CD14-positive monocyte (primary cell): Measurements from ENCODE around the gene HINT3. TPM values are rescaled to one million over a fixed set of nuclear protein-coding genes. Genes with fewer than 3 reads are reported as not detected.
A peak's percentile ranks its signal among the peaks of the same experiment; 100 is the strongest.
"Not testable (repeated sequence)": the region's sequence is repeated elsewhere in the genome, so short reads cannot be mapped to it uniquely, and the experiment has no call there.

Experiments
- DNase-seq, 3 donors: peaks; one replicate each; pipeline ENCODE4 v3.0.0-alpha.2; 2011 to 2022
- H2AFZ ChIP-seq: 2 replicates; pipeline ENCODE4 v1.6.0; 2012; ENCODE audit warnings: mild to moderate bottlenecking, low read depth, low read length, inconsistent platforms; ENCODE audit not compliant: insufficient read depth, poor library complexity, severe bottlenecking
- H3K27ac ChIP-seq, 2 donors: 1 replicate in 1 of 2; 2 replicates in 1 of 2; pipeline ENCODE4 v1.5.1; 2012 to 2013; ENCODE audit warnings: low read length in 2 of 2, control low read depth in 1 of 2, inconsistent platforms in 1 of 2, low read depth in 1 of 2, mild to moderate bottlenecking in 1 of 2
- H3K27me3 ChIP-seq, 2 donors: one replicate each; pipeline versions ENCODE4 v1.6.0 to v1.6.1; 2011 to 2013; ENCODE audit warnings: low read length in 2 of 2; ENCODE audit not compliant: control insufficient read depth in 2 of 2, insufficient read depth in 2 of 2
- H3K36me3 ChIP-seq, 2 donors: replicated peaks in 1 of 2; 1 replicate in 1 of 2; 2 replicates in 1 of 2; pipeline versions ENCODE4 v1.5.1 to v1.6.1; 2012 to 2013; ENCODE audit warnings: low read length in 2 of 2, control low read depth in 1 of 2, inconsistent platforms in 1 of 2, mild to moderate bottlenecking in 1 of 2; ENCODE audit not compliant: insufficient read depth in 2 of 2, control insufficient read depth in 1 of 2
- H3K4me1 ChIP-seq, 2 donors: 1 replicate in 1 of 2; 2 replicates in 1 of 2; pipeline versions ENCODE4 v1.5.1 to v1.6.1; 2012 to 2013; ENCODE audit warnings: low read length in 2 of 2, control low read depth in 1 of 2, inconsistent platforms in 1 of 2, mild to moderate bottlenecking in 1 of 2, moderate library complexity in 1 of 2; ENCODE audit not compliant: insufficient read depth in 2 of 2, control insufficient read depth in 1 of 2
- H3K4me2 ChIP-seq: replicated peaks from 2 replicates; pipeline ENCODE3; 2012; ENCODE audit warnings: low read length, moderate library complexity, mild to moderate bottlenecking; ENCODE audit not compliant: poor library complexity, severe bottlenecking; ENCODE audit errors: extremely low read depth
- H3K4me3 ChIP-seq, 3 experiments: fragments of 200-600 bp in 1 of 3; sonication (generic) in 1 of 3; replicated peaks in 1 of 3; 1 replicate in 2 of 3; 2 replicates in 1 of 3; pipeline ENCODE4 v1.5.1; 2011 to 2013; ENCODE audit warnings: low read length in 3 of 3, mild to moderate bottlenecking in 3 of 3, control low read depth in 2 of 3, low read depth in 2 of 3, inconsistent platforms in 1 of 3, moderate library complexity in 1 of 3
- H3K79me2 ChIP-seq: 2 replicates; pipeline ENCODE4 v1.6.0; 2012; ENCODE audit warnings: mild to moderate bottlenecking, control low read depth, inconsistent platforms, low read length, moderate library complexity; ENCODE audit not compliant: insufficient read depth
- H3K9ac ChIP-seq: 2 replicates; pipeline ENCODE4 v1.6.0; 2017; ENCODE audit warnings: low read length, mild to moderate bottlenecking; ENCODE audit not compliant: insufficient read depth, poor library complexity, severe bottlenecking
- H3K9me3 ChIP-seq, 2 donors: replicated peaks in 1 of 2; 1 replicate in 1 of 2; 2 replicates in 1 of 2; pipeline versions ENCODE4 v1.5.1 to v1.6.1; 2012 to 2013; ENCODE audit warnings: low read length in 2 of 2, control low read depth in 1 of 2; ENCODE audit not compliant: control insufficient read depth in 1 of 2, insufficient read depth in 1 of 2
- H4K20me1 ChIP-seq: 2 replicates; pipeline ENCODE4 v1.6.0; 2012; ENCODE audit warnings: mild to moderate bottlenecking, low read length, control low read depth, moderate library complexity; ENCODE audit not compliant: insufficient read depth
- H3K27ac Mint-ChIP-seq, 7 donors: one replicate each; pipeline ENCODE4 v1.8.0; 2020; ENCODE audit warnings: mild to moderate bottlenecking in 7 of 7, mixed read lengths in 7 of 7, moderate library complexity in 6 of 7, inconsistent platforms in 2 of 7
- H3K27me3 Mint-ChIP-seq, 3 donors: one replicate each; pipeline ENCODE4 v1.8.0; 2021 to 2022; ENCODE audit warnings: low read depth in 3 of 3, mild to moderate bottlenecking in 3 of 3, mixed read lengths in 3 of 3, moderate library complexity in 3 of 3, inconsistent platforms in 1 of 3
- H3K36me3 Mint-ChIP-seq, 2 donors: one replicate each; pipeline ENCODE4 v1.8.0; 2020; ENCODE audit warnings: mixed read lengths in 2 of 2, inconsistent platforms in 1 of 2, mild to moderate bottlenecking in 1 of 2
- H3K4me1 Mint-ChIP-seq: one replicate; pipeline ENCODE4 v1.8.0; 2020; ENCODE audit warnings: mild to moderate bottlenecking, mixed read lengths
- H3K4me3 Mint-ChIP-seq, 2 donors: one replicate each; pipeline ENCODE4 v1.8.0; 2020; ENCODE audit warnings: mild to moderate bottlenecking in 2 of 2, mixed read lengths in 2 of 2, moderate library complexity in 1 of 2
- H3K9me3 Mint-ChIP-seq, 7 donors: one replicate each; pipeline ENCODE4 v1.8.0; 2020 to 2022; ENCODE audit warnings: mixed read lengths in 7 of 7, mild to moderate bottlenecking in 6 of 7, moderate library complexity in 6 of 7, inconsistent platforms in 2 of 7
- CTCF ChIP-seq: fragments of 200-600 bp; IDR thresholded peaks from one replicate; pipeline ENCODE4 v1.8.0; 2022; ENCODE audit warnings: antibody characterized with exemption, mild to moderate bottlenecking
- WGBS: methylation state at CpG from one replicate; pipeline ENCODE4 v1.1.5; 2013; ENCODE audit warnings: missing lambda C conversion rate; ENCODE audit not compliant: insufficient coverage; 5-methylcytosine and 5-hydroxymethylcytosine counted together
- intact Hi-C, 2 donors: fragments of 100-400 bp; cut with micrococcal nuclease; formaldehyde crosslinking; loops; one replicate each; pipeline versions ENCODE4 v1.15.0 to v1.15.1; 2023
- polyA plus RNA-seq, 3 donors: library from polyadenylated mRNA; depleted of rRNA in 1 of 3; unstranded in 2 of 3; stranded (reverse) in 1 of 3; fragments of 300-500 nt in 2 of 3; fragments of >200 nt in 1 of 3; fragmentation: Illumina TruSeq in 2 of 3; gene quantifications; 1 replicate in 2 of 3; 2 replicates in 1 of 3; pipeline ENCODE4 v1.2.3, GENCODE V29; 2012 to 2021

The HINT3 gene
- polyA plus RNA-seq, 3 donors = 5.3 to 18.0 (median 12.3) TPM

- no peaks in the 10 kb centered on the region for H3K9me3 ChIP-seq
- Mint-ChIP-seq H3K27me3 (peaks cover 0 to 2% (median 0%) of the 10 kb centered on the region in 3 donors), H3K9me3 (peaks cover 0 to 3% (median 0%) of the 10 kb centered on the region in 7 donors), H3K4me1 (peaks cover 28% of the 10 kb centered on the region), H3K27ac (no peak overlapping the region), H3K36me3 (no peaks in the 10 kb centered on the region), H3K4me3 (no peak overlapping the region)
- H3K9ac ChIP-seq = no peak overlapping the region
- DNase-seq = no peak
- no CpG with 5 or more reads among the region's 2 CpGs for WGBS
- H3K27me3 ChIP-seq = no peaks in the 10 kb centered on the region
- H3K4me1 ChIP-seq = peaks cover 8 to 18% of the 10 kb centered on the region in 2 donors
- no peaks in the 10 kb centered on the region for H3K36me3 ChIP-seq
- no peaks in the 10 kb centered on the region for H4K20me1 ChIP-seq
- intact Hi-C loops = no loop called here
- H3K79me2 ChIP-seq = no peaks in the 10 kb centered on the region
- H3K27ac ChIP-seq = no peak overlapping the region
- H2AFZ ChIP-seq = no peak overlapping the region
- H3K4me3 ChIP-seq = no peak overlapping the region
- H3K4me2 ChIP-seq = no peak overlapping the region
- no peak for TF ChIP-seq CTCF
These were observed 7.5 kb upstream of the HINT3 start for GRCh38 chr6:125949069-125949468.

- H4K20me1 ChIP-seq = no peaks in the 10 kb centered on the region
These were observed 6.3 kb upstream of the HINT3 start for GRCh38 chr6:125950293-125950692.

GRCh38 chr6:125950716-125951115 lies 5.9 kb upstream of the HINT3 start:
- H3K9me3 Mint-ChIP-seq, H3K27me3 Mint-ChIP-seq, H3K4me2 ChIP-seq, H4K20me1 ChIP-seq, H3K27me3 ChIP-seq, H3K36me3 ChIP-seq, H3K36me3 Mint-ChIP-seq, H3K4me3 ChIP-seq, H3K4me1 ChIP-seq, H3K4me3 Mint-ChIP-seq, DNase-seq, H3K9me3 ChIP-seq, H3K9ac ChIP-seq, H3K79me2 ChIP-seq, H2AFZ ChIP-seq, H3K27ac ChIP-seq: not testable (repeated sequence)
- intact Hi-C loops = loop anchor here in 1 of 2 donors (10.0 kb wide), 2 partner anchors 46 to 166 kb away; no protein-coding TSS in a partner anchor
- WGBS = no CpG with 5 or more reads among the region's 6 CpGs
- peaks cover 16% of the 10 kb centered on the region for H3K4me1 Mint-ChIP-seq
- H3K27ac Mint-ChIP-seq = peak overlapping the region in 1 of 7 donors; percentile 42

More at GRCh38 chr6:125950293-125950692, 6.3 kb upstream of the HINT3 start:
- Mint-ChIP-seq H3K4me1 (peaks cover 17% of the 10 kb centered on the region), H3K27me3 (peaks cover 0 to 2% (median 0%) of the 10 kb centered on the region in 3 donors), H3K9me3 (peaks cover 0 to 3% (median 0%) of the 10 kb centered on the region in 7 donors), H3K4me3 (no peak overlapping the region), H3K27ac (peak overlapping the region in 1 of 7 donors; percentile 26), H3K36me3 (no peaks in the 10 kb centered on the region)
- WGBS = 90% methylated on average over 5 of the region's 6 CpGs
- no peaks in the 10 kb centered on the region for H3K36me3 ChIP-seq
- H3K9ac ChIP-seq = no peak overlapping the region
- no peaks in the 10 kb centered on the region for H3K79me2 ChIP-seq
- H3K4me3 ChIP-seq = no peak overlapping the region
- H3K27ac ChIP-seq = no peak overlapping the region
- no peaks in the 10 kb centered on the region for H3K27me3 ChIP-seq
- H3K9me3 ChIP-seq = no peaks in the 10 kb centered on the region
- H2AFZ ChIP-seq = no peak overlapping the region
- no peak for TF ChIP-seq CTCF
- no peak overlapping the region for H3K4me2 ChIP-seq
- H3K4me1 ChIP-seq = peaks cover 0 to 7% of the 10 kb centered on the region in 2 donors
- intact Hi-C loops = loop anchor here in 1 of 2 donors (10.0 kb wide), 2 partner anchors 45 to 165 kb away; no protein-coding TSS in a partner anchor
- DNase-seq = no peak
